K562 (cell line): ENCODE measurements around the gene ZNF335. TPM values are rescaled to one million over a fixed set of nuclear protein-coding genes. Genes with fewer than 3 reads are reported as not detected.

ENCODE experiments used
- ATF1 ChIP-seq, 2 experiments: fragments of 450-650 bp in 1 of 2; IDR thresholded peaks; 2 replicates each; pipeline ENCODE4 v1.6.1; 2016; ENCODE audit warnings: missing compliant biosample characterization in 1 of 2, missing genetic modification characterization in 1 of 2
- EP400 ChIP-seq: fragments of 450-650 bp; IDR thresholded peaks from 2 replicates; pipeline ENCODE4 v1.6.1; 2017; ENCODE audit warnings: antibody characterized with exemption, mild to moderate bottlenecking, moderate library complexity
- ESRRA ChIP-seq: fragments of 450-650 bp; IDR thresholded peaks from 2 replicates; pipeline ENCODE4 v1.6.1; 2014; ENCODE audit warnings: low read depth, mild to moderate bottlenecking, moderate library complexity, borderline replicate concordance
- FOXJ3 ChIP-seq: sonication (generic); formaldehyde crosslinking; IDR thresholded peaks from 2 replicates; pipeline ENCODE4 v1.4.0; 2020; ENCODE audit warnings: mild to moderate bottlenecking, missing genetic modification reagents
- FOXK2 ChIP-seq, 2 experiments: fragments of 450-650 bp; IDR thresholded peaks in 1 of 2; conservative IDR thresholded peaks in 1 of 2; 2 replicates each; pipeline ENCODE4 v1.6.1; 2016; ENCODE audit warnings: low read depth in 2 of 2, mild to moderate bottlenecking in 1 of 2
- HCFC1 ChIP-seq: IDR thresholded peaks from 2 replicates; pipeline ENCODE4 v1.6.1; 2012; ENCODE audit warnings: low read depth, low read length, improper control_type of control experiment
- KDM1A ChIP-seq, 2 experiments: fragments of 450-650 bp; IDR thresholded peaks; 2 replicates each; pipeline ENCODE4 v1.6.1; 2016; ENCODE audit warnings: mild to moderate bottlenecking in 2 of 2
- THRA ChIP-seq: fragments of 450-650 bp; IDR thresholded peaks from 2 replicates; pipeline ENCODE4 v1.6.1; 2017; ENCODE audit warnings: mild to moderate bottlenecking, moderate library complexity
- WHSC1 ChIP-seq: IDR thresholded peaks from one replicate; pipeline ENCODE4 v1.6.1; 2012; ENCODE audit warnings: low read length, control low read depth, inconsistent platforms
- ZC3H4 ChIP-seq: sonication (generic); formaldehyde crosslinking; IDR thresholded peaks from 2 replicates; pipeline ENCODE4 v1.9.0; 2021; ENCODE audit warnings: missing genetic modification reagents, borderline replicate concordance
- ZNF707 ChIP-seq: fragments of 250-450 bp; sonication (Bioruptor Pico); conservative IDR thresholded peaks from 2 replicates; pipeline ENCODE4 v1.8.0; 2022; ENCODE audit warnings: inconsistent platforms, mild to moderate bottlenecking, moderate library complexity
- polyA plus RNA-seq, 8 experiments: library from polyadenylated mRNA; depleted of rRNA in 4 of 8; stranded (reverse) in 5 of 8; unstranded in 3 of 8; fragments of >200 nt; fragmentation: Nextera tagmentation in 2 of 8; fragmentation: Illumina TruSeq in 1 of 8; extraction: Ambion mirVana in 2 of 8; extraction: Trizol in 1 of 8; gene quantifications; 2 replicates each; pipeline versions ENCODE4 v1.2.1 to v1.2.3, GENCODE V29; 2011 to 2014; ENCODE audit warnings: inconsistent platforms in 1 of 8, missing spikeins in 1 of 8
- total RNA-seq, 7 experiments: library from RNA; depleted of rRNA in 6 of 7; stranded (reverse); fragments of >200 nt in 6 of 7; fragmentation: Illumina TruSeq in 2 of 7; extraction: Trizol in 2 of 7; gene quantifications; 2 replicates each; pipeline versions ENCODE4 v1.2.1 to v1.2.3, GENCODE V29; 2011 to 2021; ENCODE audit warnings: low replicate concordance in 1 of 7
- TF ChIP-seq, protein P1 (sequence below): fragments of 250-450 bp; sonication (Bioruptor Pico); IDR thresholded peaks from 2 replicates; pipeline ENCODE4 v1.5.0; 2021; ENCODE audit warnings: mild to moderate bottlenecking, moderate library complexity
- TF ChIP-seq, protein P2 (sequence below): IDR thresholded peaks from 2 replicates; pipeline ENCODE4 v1.6.1; 2011; ENCODE audit not compliant: insufficient read length; ENCODE audit errors: extremely low read depth

ZNF335 gene
- total and polyA plus RNA-seq, 9 of the 15 experiments (the other 6 are each of a cell fraction or from before 2014, with no cell fraction given): 0.39 to 16.0 (median 7.6) TPM

GRCh38 chr20:45910670-45911485, 61.1 kb downstream of the ZNF335 start (continued):
- TF ChIP-seq ZNF707 (no peak), ZC3H4 (CRISPR knock-in tag) (peak; percentile 75; the same call in 1 of the 2 replicates), FOXJ3 (no peak), FOXK2 (conservative IDR thresholded peaks at IDR 0.05 in 1 of 2, IDR thresholded peaks at IDR 0.05 in 1 of 2; ENCODE audit: low read depth in 2 of 2) (peak; percentile 70 to 72; a peak in 3 of 4 replicates), THRA (no peak), ESRRA (no peak), EP400 (peak; percentile 54; the same call in 1 of the 2 replicates), ATF1 (CRISPR knock-in tag; IDR thresholded peaks at IDR 0.05) (no peak), ATF1 (tag; IDR thresholded peaks at IDR 0.05) (peak; percentile 32), KDM1A (IDR thresholded peaks at IDR 0.05) (no peak), HCFC1 (no peak), WHSC1 (no peak)
- TF ChIP-seq, protein P1, sequence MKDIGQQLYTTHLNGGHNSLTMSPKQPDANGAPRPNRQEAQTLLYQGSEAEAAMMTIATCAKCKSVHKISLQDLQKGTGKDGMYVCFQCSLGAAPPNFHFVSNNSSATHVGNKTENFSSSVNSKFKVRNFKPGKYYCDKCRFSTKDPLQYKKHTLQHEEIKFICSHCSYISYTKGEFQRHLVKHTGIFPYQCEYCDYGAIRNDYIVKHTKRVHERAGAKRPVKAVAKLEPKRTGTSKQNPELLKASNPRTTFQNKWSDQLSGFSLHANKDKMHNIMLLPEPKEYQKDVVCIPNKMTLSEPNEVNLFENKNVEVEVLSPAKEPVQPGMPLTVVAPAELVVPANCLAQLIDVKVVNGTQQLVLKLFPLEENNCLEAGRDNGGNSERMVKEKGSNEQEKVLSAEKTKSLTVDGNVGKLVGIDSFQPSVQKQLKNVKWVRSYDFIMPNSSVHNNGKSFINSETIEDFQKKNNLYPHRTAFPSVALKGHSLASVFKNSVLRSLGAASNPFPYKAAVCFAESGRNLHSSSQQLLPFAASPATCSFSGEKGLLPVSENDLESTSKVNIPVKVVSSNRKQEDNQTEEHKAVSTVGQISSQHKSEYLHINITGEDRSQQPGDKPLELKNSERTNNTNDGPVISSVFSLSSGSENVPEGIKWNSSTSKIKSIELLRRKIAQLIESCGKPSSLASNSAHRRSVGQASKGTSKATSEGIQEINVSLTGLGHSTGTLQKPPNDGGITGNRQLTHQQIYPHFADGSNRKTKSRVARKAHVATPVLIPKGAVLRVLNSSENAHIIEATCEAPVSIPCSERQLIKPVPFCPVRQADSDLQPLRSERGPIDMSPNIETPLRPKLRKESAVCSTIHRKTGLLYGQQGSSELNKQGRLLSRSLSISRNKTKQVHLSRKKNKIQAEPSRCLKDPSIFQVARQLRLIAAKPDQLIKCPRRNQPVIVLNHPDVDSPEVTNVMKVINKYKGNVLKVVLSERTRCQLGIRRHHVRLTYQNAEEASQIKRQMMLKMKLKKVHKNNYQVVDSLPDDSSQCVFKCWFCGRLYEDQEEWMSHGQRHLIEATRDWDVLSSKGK (CRISPR knock-in tag): no peak
- TF ChIP-seq, protein P2, sequence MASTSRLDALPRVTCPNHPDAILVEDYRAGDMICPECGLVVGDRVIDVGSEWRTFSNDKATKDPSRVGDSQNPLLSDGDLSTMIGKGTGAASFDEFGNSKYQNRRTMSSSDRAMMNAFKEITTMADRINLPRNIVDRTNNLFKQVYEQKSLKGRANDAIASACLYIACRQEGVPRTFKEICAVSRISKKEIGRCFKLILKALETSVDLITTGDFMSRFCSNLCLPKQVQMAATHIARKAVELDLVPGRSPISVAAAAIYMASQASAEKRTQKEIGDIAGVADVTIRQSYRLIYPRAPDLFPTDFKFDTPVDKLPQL: no peak
